IPS DF 4.7 (cell line): ENCODE measurements around the gene CD27.
"Not testable (repeated sequence)": the region's sequence is repeated elsewhere in the genome, so short reads cannot be mapped to it uniquely, and the experiment has no call there.

Source experiments
- DNase-seq: peaks from one replicate; pipeline ENCODE4 v3.0.0-alpha.2; 2013; ENCODE audit warnings: low spot score; ENCODE audit errors: extremely low read depth

CD27 gene

GRCh38 chr12:6488240-6488639 lies 43.5 kb downstream of the CD27 start:
- no peak for DNase-seq

GRCh38 chr12:6489449-6489848 lies 44.7 kb downstream of the CD27 start:
- no peak for DNase-seq

GRCh38 chr12:6490673-6491072 lies 45.9 kb downstream of the CD27 start:
- not testable (repeated sequence) for DNase-seq

- DNase-seq: peak; percentile 62
Measured at GRCh38 chr12:6492838-6493496, 48.2 kb downstream of the CD27 start, which contains the start of gene MRPL51. Gene MRPL51, minus strand, starts transcription at chr12:6493262. Its CDS starts 126 bp downstream, at chr12:6493136.

- DNase-seq: peak; percentile 72
Measured at GRCh38 chr12:6493497-6494257, 48.9 kb downstream of the CD27 start, which contains the start of gene NCAPD2. Gene NCAPD2, plus strand, starts transcription at chr12:6494102. Its CDS starts 997 bp downstream, at chr12:6495099.

GRCh38 chr12:6494258-6494743 lies 49.5 kb downstream of the CD27 start:
- DNase-seq: no peak

GRCh38 chr12:6494968-6495367 lies 50.2 kb downstream of the CD27 start:
- no peak for DNase-seq

GRCh38 chr12:6497291-6497690 lies 52.5 kb downstream of the CD27 start:
- DNase-seq: not testable (repeated sequence)

GRCh38 chr12:6500466-6500865 lies 55.7 kb downstream of the CD27 start:
- no peak for DNase-seq
